Measurements from ENCODE around the gene S1PR5.
"Not testable (repeated sequence)": the region's sequence is repeated elsewhere in the genome, so short reads cannot be mapped to it uniquely, and the experiment has no call there.

The S1PR5 gene

GRCh38 chr19:10553087-10553667, 35.9 kb upstream of the S1PR5 start (continued):
- TF ChIP-seq, protein P1, sequence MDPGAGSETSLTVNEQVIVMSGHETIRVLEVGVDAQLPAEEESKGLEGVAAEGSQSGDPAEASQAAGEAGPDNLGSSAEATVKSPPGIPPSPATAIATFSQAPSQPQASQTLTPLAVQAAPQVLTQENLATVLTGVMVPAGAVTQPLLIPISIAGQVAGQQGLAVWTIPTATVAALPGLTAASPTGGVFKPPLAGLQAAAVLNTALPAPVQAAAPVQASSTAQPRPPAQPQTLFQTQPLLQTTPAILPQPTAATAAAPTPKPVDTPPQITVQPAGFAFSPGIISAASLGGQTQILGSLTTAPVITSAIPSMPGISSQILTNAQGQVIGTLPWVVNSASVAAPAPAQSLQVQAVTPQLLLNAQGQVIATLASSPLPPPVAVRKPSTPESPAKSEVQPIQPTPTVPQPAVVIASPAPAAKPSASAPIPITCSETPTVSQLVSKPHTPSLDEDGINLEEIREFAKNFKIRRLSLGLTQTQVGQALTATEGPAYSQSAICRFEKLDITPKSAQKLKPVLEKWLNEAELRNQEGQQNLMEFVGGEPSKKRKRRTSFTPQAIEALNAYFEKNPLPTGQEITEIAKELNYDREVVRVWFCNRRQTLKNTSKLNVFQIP (CRISPR knock-in tag; IDR thresholded peaks at IDR 0.05; ENCODE audit: borderline replicate concordance, low read depth) = no peak

DNA sequence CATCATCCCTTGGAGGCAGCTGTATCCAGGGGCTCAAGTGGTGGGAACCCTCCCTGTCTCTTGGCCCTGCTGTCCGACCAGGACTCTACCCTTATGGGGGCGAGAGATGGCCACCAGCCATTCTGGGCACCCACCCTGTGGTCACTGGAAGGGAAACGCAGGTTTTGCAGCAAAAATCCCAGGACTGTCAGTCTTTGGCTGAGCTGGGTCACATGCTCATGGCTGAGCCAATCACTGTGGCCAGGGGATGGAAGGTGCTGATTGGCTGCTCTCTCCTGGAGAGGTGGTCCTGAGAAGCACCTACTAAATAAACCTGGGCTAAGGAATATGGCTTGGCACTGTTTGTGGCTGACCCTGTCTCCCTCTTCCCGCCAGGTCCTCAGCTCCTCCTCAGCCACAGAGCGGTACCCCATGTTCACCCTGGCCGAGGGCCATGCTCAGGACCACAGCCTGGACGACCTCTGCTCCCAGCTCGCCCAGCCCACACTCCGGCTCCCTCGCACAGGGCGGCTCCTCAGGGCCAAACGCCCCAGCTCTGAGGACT, 35.3 kb upstream of the S1PR5 start:
- no peak for TF ChIP-seq ISL1 (CRISPR knock-in tag; IDR thresholded peaks at IDR 0.05)
- TF ChIP-seq ESRRG (CRISPR knock-in tag; IDR thresholded peaks at IDR 0.05) = no peak
- no peak for TF ChIP-seq ZC3H10 (CRISPR knock-in tag; IDR thresholded peaks at IDR 0.05)
- TF ChIP-seq, protein P2, sequence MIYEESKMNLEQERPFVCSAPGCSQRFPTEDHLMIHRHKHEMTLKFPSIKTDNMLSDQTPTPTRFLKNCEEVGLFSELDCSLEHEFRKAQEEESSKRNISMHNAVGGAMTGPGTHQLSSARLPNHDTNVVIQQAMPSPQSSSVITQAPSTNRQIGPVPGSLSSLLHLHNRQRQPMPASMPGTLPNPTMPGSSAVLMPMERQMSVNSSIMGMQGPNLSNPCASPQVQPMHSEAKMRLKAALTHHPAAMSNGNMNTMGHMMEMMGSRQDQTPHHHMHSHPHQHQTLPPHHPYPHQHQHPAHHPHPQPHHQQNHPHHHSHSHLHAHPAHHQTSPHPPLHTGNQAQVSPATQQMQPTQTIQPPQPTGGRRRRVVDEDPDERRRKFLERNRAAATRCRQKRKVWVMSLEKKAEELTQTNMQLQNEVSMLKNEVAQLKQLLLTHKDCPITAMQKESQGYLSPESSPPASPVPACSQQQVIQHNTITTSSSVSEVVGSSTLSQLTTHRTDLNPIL (CRISPR knock-in tag; IDR thresholded peaks at IDR 0.05; ENCODE audit: low read depth) = no peak
- TF ChIP-seq ZNF70 (CRISPR knock-in tag; IDR thresholded peaks at IDR 0.05) = no peak
- peak; percentile 67 for ATAC-seq

GRCh38 chr19:10551698-10552301, 34.6 kb upstream of the S1PR5 start:
- TF ChIP-seq OSR1 (CRISPR knock-in tag; IDR thresholded peaks at IDR 0.05) (no peak), ZNF8 (CRISPR knock-in tag; IDR thresholded peaks at IDR 0.05) (no peak), ZFP30 (CRISPR knock-in tag; IDR thresholded peaks at IDR 0.05) (no peak), ESRRG (CRISPR knock-in tag; IDR thresholded peaks at IDR 0.05) (no peak), RARB (CRISPR knock-in tag; IDR thresholded peaks at IDR 0.05) (no peak), ISL1 (CRISPR knock-in tag; IDR thresholded peaks at IDR 0.05) (no peak), CSDC2 (CRISPR knock-in tag; IDR thresholded peaks at IDR 0.05) (no peak), TCF4 (CRISPR knock-in tag; IDR thresholded peaks at IDR 0.05; ENCODE audit: borderline replicate concordance) (no peak), ZNF70 (CRISPR knock-in tag; IDR thresholded peaks at IDR 0.05) (no peak), ZC3H10 (CRISPR knock-in tag; IDR thresholded peaks at IDR 0.05) (no peak), PATZ1 (CRISPR knock-in tag; IDR thresholded peaks at IDR 0.05; ENCODE audit: borderline replicate concordance) (no peak), BACH2 (CRISPR knock-in tag; IDR thresholded peaks at IDR 0.05; ENCODE audit: borderline replicate concordance) (no peak), ARNTL (CRISPR knock-in tag; IDR thresholded peaks at IDR 0.05; ENCODE audit: borderline replicate concordance, low read depth) (no peak), SNAI2 (CRISPR knock-in tag; IDR thresholded peaks at IDR 0.05) (no peak), ZNF565 (CRISPR knock-in tag; conservative IDR thresholded peaks at IDR 0.05; ENCODE audit: low read depth) (no peak), PPARA (CRISPR knock-in tag; IDR thresholded peaks at IDR 0.05; ENCODE audit: borderline replicate concordance) (no peak)
- TF ChIP-seq, protein P3, sequence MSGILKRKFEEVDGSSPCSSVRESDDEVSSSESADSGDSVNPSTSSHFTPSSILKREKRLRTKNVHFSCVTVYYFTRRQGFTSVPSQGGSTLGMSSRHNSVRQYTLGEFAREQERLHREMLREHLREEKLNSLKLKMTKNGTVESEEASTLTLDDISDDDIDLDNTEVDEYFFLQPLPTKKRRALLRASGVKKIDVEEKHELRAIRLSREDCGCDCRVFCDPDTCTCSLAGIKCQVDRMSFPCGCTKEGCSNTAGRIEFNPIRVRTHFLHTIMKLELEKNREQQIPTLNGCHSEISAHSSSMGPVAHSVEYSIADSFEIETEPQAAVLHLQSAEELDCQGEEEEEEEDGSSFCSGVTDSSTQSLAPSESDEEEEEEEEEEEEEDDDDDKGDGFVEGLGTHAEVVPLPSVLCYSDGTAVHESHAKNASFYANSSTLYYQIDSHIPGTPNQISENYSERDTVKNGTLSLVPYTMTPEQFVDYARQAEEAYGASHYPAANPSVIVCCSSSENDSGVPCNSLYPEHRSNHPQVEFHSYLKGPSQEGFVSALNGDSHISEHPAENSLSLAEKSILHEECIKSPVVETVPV (CRISPR knock-in tag; IDR thresholded peaks at IDR 0.05) = no peak
- TF ChIP-seq, protein P2 (CRISPR knock-in tag; IDR thresholded peaks at IDR 0.05; ENCODE audit: low read depth) = no peak
- TF ChIP-seq, protein P4, sequence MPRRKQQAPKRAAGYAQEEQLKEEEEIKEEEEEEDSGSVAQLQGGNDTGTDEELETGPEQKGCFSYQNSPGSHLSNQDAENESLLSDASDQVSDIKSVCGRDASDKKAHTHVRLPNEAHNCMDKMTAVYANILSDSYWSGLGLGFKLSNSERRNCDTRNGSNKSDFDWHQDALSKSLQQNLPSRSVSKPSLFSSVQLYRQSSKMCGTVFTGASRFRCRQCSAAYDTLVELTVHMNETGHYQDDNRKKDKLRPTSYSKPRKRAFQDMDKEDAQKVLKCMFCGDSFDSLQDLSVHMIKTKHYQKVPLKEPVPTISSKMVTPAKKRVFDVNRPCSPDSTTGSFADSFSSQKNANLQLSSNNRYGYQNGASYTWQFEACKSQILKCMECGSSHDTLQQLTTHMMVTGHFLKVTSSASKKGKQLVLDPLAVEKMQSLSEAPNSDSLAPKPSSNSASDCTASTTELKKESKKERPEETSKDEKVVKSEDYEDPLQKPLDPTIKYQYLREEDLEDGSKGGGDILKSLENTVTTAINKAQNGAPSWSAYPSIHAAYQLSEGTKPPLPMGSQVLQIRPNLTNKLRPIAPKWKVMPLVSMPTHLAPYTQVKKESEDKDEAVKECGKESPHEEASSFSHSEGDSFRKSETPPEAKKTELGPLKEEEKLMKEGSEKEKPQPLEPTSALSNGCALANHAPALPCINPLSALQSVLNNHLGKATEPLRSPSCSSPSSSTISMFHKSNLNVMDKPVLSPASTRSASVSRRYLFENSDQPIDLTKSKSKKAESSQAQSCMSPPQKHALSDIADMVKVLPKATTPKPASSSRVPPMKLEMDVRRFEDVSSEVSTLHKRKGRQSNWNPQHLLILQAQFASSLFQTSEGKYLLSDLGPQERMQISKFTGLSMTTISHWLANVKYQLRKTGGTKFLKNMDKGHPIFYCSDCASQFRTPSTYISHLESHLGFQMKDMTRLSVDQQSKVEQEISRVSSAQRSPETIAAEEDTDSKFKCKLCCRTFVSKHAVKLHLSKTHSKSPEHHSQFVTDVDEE (CRISPR knock-in tag; IDR thresholded peaks at IDR 0.05) = no peak
- TF ChIP-seq, protein P1 (CRISPR knock-in tag; IDR thresholded peaks at IDR 0.05; ENCODE audit: borderline replicate concordance, low read depth) = no peak
- ATAC-seq = 0 out of 3 replicates have a peak, but pooled peaks have one; percentile 17

- not testable (repeated sequence) for ATAC-seq
Observed at GRCh38 chr19:10551006-10551405, 33.8 kb upstream of the S1PR5 start.
